Effector CD4-positive, alpha-beta T cell (primary cell): ENCODE data around the gene TRIM34. TPM values are rescaled to one million over a fixed set of nuclear protein-coding genes. Genes with fewer than 3 reads are reported as not detected.
A peak's percentile ranks its signal among the peaks of the same experiment; 100 is the strongest.
"Not testable (repeated sequence)": the region's sequence is repeated elsewhere in the genome, so short reads cannot be mapped to it uniquely, and the experiment has no call there.

ENCODE experiments used
- DNase-seq: peaks from one replicate; pipeline ENCODE4 v3.0.0-alpha.2; 2020
- total RNA-seq: gene quantifications from one replicate; lab custom pipeline; 2026; lab: John Stamatoyannopoulos, UW

Gene TRIM34, protein sequence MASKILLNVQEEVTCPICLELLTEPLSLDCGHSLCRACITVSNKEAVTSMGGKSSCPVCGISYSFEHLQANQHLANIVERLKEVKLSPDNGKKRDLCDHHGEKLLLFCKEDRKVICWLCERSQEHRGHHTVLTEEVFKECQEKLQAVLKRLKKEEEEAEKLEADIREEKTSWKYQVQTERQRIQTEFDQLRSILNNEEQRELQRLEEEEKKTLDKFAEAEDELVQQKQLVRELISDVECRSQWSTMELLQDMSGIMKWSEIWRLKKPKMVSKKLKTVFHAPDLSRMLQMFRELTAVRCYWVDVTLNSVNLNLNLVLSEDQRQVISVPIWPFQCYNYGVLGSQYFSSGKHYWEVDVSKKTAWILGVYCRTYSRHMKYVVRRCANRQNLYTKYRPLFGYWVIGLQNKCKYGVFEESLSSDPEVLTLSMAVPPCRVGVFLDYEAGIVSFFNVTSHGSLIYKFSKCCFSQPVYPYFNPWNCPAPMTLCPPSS
- total RNA-seq = not detected

DNA sequence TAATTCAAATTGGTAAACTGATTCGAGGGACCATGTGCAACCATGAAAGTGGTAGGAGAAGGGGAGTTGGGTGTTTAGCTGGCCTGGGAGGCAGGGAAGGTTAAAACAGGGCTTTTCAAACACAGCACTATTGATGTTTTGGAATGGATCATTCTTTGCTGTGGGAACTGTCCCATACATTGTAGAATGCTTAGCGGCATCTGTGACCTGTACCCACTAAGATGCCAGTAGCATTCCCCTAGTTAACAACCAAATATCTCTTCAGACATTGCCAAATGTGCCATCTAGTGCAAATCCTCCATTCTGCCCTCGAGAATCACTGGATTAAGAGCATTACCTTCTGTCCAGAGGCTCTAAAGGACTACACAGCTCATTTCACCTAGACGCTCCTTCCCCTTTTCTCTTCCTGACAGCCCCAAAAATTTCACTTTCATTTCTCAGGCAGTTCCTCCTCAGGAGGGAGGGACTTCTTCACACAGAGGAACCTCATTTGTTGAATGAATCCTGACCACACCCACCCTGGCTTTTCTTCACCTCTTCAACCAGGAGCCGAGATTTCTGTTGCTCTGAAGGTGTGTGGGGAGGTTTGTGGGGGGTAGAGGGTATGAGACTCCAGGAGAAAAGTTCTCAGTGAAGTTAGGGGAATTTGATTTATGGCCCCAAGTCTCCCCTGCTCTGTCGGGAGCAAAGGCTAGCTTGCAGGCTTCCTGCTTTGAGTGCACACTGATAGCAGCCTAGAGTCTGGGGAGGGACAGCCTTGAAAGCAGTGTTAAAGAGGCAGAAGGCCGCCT is at the start of gene TRIM34:
Gene TRIM34 (plus strand): TSS at position 513 of the 791 bp plus-strand sequence. CDS start 7,331 bp downstream, outside the sequence.
- peak; percentile 51 for DNase-seq

DNA sequence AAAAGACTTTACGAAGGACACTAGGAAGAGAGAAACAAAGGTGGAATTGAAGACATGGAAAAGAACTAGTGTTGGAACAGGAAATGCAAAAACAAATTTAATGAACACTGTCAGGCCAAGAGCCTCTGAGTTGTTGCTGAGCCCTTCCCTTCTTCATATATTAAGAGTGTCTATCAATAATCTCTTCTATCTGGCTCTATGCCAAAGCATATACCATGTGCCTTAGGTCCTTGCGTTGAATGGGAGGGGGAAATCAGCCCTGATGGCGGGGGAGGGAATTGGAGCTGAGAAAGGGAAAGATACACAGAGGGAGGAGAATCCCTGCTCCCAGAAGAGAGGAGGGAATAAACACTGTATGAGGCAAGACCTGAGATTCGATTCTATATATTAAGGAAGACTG is 49.6 kb upstream of the TRIM34 start:
- no peak for DNase-seq

DNA sequence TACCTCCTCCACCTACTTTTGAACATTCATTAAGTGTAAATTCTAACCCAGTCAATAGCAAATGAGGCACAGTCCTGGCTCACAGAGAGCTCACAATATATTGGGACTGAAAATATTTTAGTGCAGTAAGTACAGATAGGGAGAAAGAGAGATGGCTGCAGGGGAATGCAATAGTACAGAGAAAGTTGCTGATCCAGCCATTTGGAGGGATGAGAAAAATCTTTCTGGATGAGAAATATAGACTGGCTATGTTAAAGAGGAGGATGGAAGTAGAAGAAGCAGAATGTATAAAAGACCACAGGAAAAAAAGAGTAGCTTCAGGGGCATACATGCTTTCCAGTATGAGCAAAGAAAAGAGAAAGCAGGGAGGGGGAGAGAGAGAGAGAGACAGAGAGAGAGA is 47.7 kb upstream of the TRIM34 start:
- no peak for DNase-seq

DNA sequence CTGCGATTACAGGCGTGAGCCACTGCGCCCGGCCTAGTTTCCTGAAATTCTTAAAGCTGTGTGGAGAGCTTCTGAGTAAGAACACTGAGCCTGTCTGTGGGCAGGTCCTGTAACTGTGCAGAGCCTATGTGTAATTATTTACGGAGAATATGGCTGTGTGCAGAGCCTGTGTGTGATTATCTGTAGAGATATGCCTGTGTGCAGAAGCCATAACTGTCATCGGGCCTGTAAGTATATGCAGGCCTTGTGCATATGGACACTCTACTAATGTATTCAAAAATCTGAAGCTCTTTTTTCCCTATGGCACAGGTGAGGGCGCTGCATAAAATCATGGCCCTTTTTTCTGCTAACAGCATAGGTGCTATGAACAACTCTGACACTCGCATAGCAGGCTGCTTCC is 44.2 kb upstream of the TRIM34 start, which contains the start of gene OR52B6:
Gene OR52B6 (plus strand): TSS at position 301 of the 400 bp plus-strand sequence. CDS start 0 bp downstream, at position 301.
- no peak for DNase-seq

DNA sequence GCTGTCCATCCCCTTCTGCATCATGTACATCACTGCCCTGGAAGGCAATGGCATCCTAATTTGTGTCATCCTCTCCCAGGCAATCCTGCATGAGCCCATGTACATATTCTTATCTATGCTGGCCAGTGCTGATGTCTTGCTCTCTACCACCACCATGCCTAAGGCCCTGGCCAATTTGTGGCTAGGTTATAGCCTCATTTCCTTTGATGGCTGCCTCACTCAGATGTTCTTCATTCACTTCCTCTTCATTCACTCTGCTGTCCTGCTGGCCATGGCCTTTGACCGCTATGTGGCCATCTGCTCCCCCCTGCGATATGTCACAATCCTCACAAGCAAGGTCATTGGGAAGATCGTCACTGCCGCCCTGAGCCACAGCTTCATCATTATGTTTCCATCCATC is 43.8 kb upstream of the TRIM34 start:
- DNase-seq = no peak

DNA sequence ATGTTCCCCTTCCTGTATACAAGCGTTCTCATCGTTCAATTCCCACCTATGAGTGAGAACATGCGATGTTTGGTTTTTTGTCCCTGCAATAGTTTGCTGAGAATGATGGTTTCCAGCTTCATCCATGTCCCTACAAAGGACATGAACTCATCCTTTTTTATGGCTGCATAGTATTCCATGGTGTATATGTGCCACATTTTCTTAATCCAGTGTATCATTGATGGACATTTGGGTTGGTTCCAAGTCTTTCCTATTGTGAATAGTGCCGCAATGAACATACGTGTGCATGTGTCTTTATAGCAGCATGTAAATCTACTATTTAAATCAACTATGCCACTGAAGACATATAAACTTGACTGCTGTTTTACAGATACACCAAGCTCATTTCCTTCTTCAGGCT is 40.3 kb upstream of the TRIM34 start:
- DNase-seq = not testable (repeated sequence)

DNA sequence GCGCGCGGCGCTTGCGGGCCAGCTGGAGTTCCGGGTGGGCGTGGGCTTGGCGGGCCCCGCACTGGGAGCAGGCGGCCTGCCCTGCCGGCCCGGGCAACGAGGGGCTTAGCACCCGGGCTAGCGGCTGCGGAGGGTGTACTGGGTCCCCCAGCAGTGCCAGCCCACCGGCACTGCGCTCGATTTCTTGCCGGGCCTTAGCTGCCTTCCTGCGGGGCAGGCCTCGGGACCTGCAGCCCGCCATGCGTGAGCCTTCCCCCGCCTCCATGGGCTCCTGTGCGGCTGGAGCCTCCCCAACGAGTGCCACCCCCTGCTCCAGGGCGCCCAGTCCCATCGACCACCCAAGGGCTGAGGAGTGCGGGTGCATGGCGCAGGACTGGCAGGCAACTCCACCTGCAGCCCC is 34.9 kb upstream of the TRIM34 start:
- not testable (repeated sequence) for DNase-seq

DNA sequence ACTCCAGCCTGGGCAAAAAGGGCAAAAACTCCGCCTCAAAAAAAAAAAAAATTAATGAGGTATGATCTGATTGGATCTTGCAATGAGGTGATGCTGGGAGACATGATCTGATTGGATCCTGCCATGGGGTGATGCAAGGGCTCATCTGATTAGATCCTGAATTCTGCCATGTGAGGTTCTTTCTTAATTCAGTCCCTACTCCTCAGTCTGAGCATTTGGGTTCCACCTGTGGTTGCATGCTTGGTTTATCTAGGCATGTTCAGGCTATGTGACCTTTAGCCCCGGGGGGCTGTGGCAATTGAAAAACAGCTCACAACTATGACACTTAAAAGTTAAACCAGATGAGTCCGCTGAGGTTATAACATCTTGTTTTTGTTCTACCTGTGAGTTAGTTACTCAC is 33.2 kb upstream of the TRIM34 start:
- no peak for DNase-seq

DNA sequence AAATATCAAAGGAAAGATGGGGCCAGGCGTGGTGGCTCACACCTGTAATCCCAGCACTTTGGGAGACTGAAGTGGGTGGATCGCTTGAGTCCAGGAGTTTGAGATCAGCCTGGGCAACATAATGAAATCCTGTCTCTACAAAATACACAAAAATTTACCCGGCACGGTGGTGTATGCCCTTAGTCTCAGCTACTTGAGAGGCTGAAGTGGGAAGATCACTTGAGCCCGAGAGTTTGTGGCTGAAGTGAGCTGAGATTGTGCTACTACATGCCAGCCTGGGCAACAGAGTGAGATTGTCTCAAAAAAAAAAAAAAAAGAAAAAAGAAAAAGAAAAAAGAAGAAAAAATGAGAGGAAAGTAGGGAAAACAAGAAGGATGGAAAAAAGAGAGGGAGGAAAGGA is 32.2 kb upstream of the TRIM34 start:
- DNase-seq = no peak

DNA sequence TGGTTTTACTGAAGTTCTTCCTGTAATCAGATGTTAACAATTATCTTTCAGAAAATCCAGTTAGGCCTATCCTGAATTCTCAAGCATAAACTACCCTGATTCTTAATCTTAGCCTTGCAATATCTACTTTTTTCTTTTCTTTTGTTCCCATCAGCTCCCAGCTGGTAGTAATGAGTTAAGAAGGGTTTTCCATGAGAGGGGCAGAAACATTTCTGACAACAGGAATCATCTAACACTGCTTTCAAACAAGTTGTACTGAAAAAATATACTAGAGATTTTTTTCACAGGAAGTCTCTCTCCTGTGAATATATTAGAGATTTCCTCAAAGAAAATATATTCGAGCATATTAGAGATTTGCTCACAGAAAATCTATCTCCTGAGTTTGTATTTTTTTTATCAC is 31.7 kb upstream of the TRIM34 start:
- no peak for DNase-seq

DNA sequence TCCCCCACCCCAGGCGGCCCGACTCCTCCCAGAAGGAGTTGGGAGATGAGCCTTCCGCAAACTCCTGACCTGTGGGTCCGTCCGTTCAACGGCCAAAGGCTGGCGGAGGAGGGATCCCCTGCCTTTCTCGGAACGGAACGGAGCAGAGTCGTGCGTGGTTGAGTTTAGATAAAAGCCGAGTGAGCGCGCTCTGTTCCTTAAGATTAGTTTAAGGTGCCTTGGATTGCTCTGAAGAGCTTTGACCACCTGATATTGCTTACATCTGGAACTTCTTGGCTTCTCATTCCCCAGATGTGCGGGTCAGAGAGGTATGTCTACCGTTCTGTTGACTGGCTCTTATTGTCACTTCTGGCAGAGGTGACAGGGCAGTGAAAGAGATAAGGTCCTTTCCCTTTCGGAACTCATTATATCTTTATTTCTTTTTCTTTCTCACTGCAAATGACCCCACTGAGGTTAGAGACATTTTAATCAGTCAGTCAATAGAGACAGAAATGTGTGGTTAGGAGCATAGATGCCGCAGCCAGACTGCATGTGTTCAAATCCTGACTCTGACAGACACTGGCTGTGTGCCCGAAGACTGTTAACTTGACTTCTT is 28.1 kb upstream of the TRIM34 start, which contains the start of gene TRIM6:
Gene TRIM6 (plus strand): TSS at position 31 of the 595 bp plus-strand sequence. CDS start 261 bp downstream, at position 292.
- DNase-seq = no peak

DNA sequence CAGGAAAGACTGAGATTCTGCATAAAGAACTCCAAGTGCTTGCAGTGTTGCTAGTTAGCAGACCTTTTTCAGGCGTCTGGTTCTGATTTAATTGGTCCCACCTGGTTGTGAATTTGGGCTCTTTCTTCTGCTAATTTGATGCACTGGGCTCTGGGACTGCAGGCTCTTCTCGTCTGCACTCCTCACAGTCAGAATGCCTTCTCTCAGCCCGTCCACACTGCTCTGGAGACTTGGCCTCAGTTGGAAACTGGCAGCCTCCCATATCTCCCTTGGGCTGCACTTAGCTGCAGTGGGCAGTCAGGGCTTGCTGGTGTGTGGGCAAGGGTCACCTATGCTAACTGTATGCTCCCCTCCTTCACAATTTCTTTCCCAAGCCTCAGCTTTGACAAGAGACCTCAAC is 26.8 kb upstream of the TRIM34 start:
- no peak for DNase-seq

DNA sequence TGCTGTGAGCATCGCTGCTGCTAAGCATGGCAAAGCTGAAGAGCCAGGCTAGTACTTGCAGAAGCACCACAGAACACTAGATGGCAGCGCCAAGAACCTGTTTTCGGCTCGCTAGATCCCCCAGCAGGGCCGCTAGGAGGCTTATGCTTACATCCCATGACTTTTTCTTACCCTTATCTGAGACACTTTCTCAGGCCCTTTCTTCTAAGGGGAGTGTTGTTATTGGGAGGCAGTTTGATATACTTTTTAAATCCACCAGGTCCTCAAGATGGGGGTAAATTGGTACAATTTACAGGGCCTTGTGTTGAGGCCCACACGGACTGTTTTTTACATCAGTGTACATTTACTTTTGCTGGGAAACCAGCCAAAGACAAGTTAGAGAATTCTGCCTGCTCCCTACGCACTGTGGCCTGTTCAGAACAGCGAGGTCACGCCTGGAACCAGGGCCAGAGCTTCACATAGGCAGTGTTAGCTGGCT is 24.4 kb upstream of the TRIM34 start:
- peak; percentile 35 for DNase-seq

DNA sequence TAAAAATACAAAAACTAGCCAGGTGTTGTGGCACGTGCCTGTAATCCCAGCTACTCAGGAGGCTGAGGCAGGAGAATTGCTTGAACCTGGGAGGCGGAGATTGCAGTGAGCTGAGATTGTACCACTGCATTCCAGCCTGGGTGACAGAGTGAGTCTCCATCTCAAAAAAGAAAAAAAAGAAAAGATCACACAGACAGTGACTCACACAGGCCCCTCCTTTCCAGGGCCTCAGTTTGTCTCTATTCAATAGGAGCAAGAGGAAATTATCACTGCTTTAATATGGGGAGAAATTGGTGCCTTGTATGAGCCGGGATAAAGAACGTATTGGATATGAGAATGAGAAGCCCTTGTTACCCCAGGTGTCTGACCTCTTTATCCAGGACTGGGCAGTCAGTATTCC is 22.0 kb upstream of the TRIM34 start:
- DNase-seq = not testable (repeated sequence)

DNA sequence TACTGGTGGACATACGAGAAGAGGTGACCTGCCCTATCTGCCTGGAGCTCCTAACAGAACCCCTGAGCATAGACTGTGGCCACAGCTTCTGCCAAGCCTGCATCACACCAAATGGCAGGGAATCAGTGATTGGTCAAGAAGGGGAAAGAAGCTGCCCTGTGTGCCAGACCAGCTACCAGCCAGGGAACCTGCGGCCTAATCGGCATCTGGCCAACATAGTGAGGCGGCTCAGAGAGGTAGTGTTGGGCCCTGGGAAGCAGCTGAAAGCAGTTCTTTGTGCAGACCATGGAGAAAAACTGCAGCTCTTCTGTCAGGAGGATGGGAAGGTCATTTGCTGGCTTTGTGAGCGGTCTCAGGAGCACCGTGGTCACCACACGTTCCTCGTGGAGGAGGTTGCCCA is 21.5 kb upstream of the TRIM34 start:
- DNase-seq = no peak

DNA sequence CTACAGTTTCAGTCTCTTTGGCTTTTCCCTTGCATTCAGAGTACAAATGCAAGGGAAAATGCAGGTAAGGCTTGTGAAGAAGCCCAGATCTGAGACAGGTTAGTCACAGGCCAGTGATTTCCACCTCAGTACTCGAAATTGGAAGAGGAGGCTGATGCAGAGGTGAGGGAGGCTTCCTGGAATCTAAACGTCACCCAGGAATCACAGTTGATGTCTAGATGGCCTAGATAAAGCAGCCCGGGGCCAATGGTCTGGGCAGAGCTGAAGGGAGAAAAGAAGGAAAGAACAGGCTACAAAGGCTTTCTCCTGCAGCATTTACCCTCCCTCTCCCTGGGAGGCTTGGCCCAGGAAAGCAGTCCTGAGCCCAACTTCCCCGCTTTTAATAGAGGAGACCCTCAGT is 19.9 kb upstream of the TRIM34 start:
- no peak for DNase-seq

DNA sequence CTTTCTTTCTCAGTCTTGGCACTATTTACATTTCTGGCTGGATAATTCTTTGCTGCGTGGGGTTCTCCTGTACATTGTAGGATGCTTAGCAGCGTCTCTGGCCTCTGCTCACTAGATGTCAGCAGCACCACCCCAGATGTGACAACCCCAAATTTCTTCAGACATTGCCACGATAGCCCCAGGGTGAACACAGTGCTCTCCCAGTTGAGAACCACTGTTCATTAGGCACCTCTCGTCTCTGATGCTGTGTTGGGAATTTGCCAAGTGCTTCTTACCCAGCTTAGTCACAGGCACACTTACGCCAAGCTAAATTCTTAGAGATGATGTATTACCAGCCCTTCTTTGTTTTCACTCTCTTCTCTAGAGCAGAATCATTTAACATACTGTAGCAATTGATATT is 19.0 kb upstream of the TRIM34 start:
- no peak for DNase-seq

DNA sequence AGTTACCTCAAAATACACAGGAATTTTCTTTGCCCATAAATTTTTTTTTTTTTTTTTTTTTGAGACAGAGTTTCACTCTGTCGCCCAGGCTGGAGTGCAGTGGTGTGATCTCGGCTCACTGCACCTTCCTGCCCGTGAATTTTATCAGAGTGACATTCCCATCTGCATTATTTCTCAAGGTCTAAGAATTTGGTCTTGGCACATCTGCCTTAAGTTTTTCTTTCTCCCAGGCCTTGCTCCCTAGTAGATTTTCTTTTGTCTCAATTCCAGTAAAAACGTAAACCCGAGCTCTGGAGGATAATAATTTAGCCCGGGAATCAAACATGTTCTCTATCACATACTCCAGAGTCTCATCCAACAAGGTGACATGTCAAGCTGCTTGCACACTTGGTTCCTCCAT is 16.0 kb upstream of the TRIM34 start:
- no peak for DNase-seq

DNA sequence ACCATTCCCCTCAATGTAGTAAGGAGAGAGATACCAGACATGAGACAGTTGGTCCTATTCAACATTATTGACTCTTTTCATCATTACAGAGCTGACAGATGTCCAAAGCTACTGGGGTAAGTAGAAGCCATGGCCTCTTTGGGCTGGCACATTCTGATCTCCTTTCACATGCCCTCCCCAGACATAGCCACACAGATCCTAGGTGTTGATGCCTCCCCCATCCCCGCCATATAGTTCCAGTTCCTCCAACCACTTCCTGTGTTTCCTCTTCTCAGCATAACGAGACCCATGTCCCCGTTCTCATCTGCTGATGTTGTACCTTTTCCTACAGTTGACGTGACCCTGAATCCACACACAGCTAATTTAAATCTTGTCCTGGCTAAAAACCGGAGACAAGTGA is 14.4 kb upstream of the TRIM34 start:
- DNase-seq = no peak

DNA sequence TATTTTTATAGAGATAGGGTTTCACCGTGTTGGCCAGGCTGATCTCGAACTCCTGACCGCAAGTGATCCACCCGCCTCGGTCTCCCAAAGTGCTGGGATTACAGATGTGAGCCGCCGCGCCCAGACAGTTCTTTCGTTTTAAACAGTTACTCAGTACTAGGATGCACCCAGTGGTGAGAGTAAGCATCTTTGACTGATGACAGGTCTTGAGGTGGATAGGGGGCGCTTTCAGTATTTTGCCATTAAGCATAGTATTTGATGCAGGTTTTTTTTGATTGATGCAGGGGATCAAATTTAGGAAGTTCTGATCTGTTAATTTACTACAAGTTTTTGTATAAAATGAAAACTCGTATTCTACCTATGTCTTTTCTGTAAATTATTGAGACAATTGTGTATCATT is 13.2 kb upstream of the TRIM34 start:
- no peak for DNase-seq

DNA sequence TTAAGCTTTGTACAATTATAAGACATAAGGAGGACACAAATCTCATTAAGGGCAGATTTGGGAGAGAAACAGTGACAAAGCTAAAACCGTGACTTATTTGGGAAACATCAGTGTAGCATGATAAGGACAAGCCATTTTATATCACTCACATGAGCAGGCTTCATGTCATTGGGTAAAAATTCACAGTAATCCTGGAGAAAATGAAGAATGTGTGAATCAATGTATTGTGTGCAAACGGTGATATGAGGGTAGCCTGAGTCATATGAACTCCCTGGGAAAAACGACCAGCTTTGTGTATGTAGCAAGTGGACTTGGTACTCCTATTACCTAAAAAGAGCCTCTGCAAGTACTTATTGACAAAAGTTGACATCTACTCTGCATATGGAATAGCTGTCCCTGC is 6.0 kb upstream of the TRIM34 start:
- DNase-seq = no peak

DNA sequence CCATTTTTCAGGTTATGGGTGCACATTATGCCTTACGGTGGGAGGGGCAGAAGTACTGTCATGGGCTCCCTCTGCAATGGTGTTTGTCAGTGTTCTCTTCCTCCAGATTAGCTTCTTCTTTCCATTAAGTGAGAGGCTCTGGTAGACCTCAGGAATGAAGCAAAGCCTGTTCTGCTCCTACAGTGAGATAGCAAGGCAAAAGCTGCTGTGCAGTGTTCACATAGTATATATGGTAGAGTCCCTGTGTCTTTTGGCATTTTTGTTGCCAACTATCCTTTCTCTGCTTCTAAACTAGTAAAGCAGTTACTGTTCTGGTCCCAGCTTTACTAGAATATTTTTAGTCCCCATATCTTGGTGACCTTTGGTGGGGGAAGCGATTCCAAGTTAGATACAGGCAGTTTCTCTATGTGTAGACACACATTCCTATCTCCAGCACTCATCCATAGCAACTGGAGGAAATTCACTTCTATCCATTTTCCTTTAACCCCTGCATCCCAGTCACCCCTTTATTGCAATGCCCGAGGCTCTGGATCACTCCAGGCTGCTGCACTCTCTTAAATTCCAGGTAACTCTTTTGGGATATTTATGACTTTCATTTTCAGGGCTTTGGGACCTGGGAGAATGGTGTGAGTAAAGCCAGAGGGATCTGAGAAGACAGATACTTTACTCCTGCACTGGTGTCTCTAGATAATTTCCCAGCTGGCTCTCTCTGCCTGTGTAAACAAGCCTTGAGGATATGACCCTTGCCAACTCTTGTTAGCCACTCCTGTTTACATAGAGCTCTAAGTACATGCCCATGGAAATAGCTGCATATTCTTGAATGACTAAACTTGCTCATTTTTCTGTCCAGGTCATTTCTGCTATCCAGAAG is 3.9 kb upstream of the TRIM34 start:
- no peak for DNase-seq
